GM21528 (cell line): ENCODE measurements around the gene RARA.

Experiments used
- ATAC-seq: cut with Tn5 transposase; IDR thresholded peaks from one replicate; pipeline ENCODE4 v1.9.1; 2021; ENCODE audit warnings: mild to moderate bottlenecking, moderate library complexity; ENCODE audit not compliant: unreplicated experiment, low FRiP score

The RARA gene

GRCh38 chr17:40313668-40314583, 4.9 kb downstream of the RARA start:
- no peak for ATAC-seq

- no peak for ATAC-seq
Measured at GRCh38 chr17:40314584-40314956, 5.6 kb downstream of the RARA start.

- ATAC-seq, result no peak
Measured at GRCh38 chr17:40315206-40315605, 6.2 kb downstream of the RARA start.

- ATAC-seq, result no peak
Measured at GRCh38 chr17:40315678-40316570, 6.9 kb downstream of the RARA start.

- no peak for ATAC-seq
Measured at GRCh38 chr17:40316571-40317344, 7.8 kb downstream of the RARA start.

- ATAC-seq, result no peak
Measured at GRCh38 chr17:40317345-40317873, 8.4 kb downstream of the RARA start.

GRCh38 chr17:40317880-40318829, 9.2 kb downstream of the RARA start:
- peak; percentile 56 for ATAC-seq

- ATAC-seq, result no peak
Measured at GRCh38 chr17:40318830-40319391, 9.9 kb downstream of the RARA start.

GRCh38 chr17:40319651-40320540, 10.9 kb downstream of the RARA start:
- ATAC-seq, result no peak

GRCh38 chr17:40320756-40321523, 12.0 kb downstream of the RARA start:
- no peak for ATAC-seq

GRCh38 chr17:40321524-40321929, 12.5 kb downstream of the RARA start:
- ATAC-seq, result no peak

GRCh38 chr17:40321961-40322357, 13.0 kb downstream of the RARA start:
- no peak for ATAC-seq

GRCh38 chr17:40322358-40323315, 13.7 kb downstream of the RARA start:
- ATAC-seq, result peak; percentile 39

- ATAC-seq, result no peak
Measured at GRCh38 chr17:40323391-40324381, 14.7 kb downstream of the RARA start.
